SKM-1 (cell line): ENCODE results near the gene POLR2B.

Source experiments
- DNase-seq: peaks from one replicate; lab custom pipeline; 2025; ENCODE audit not compliant: unreplicated experiment; lab: John Stamatoyannopoulos, UW

Gene POLR2B

GRCh38 chr4:57078685-57079521 lies 100.2 kb downstream of the POLR2B start:
- DNase-seq = no peak
